ENCODE results near the gene MVB12B.

DNA sequence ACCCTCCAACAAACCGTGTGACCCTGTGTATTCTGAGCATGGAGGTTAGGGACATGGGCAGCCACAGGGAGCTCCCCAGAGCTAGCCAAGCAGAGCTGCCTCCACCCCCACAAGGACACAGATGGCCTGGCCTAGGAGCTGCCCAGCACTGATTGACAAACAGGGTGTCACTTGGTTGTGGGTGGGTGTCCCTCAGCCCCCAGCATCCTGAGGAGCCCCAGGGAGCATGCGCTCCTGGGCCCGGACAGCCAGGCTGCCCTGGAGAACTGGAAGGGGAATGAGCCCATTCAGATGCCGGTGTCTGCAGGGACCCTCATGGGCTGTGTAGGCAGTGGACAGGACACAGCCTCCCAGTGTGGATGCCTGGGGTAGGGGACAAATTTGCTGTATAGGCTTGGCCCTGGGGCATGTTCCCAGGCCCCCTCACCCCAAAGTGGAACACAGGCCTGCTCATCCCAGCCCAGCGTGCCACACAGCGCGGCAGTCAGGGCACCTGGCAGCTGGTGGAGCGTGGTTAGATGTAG, 162.3 kb downstream of the MVB12B start:
- TF ChIP-seq, protein P1, sequence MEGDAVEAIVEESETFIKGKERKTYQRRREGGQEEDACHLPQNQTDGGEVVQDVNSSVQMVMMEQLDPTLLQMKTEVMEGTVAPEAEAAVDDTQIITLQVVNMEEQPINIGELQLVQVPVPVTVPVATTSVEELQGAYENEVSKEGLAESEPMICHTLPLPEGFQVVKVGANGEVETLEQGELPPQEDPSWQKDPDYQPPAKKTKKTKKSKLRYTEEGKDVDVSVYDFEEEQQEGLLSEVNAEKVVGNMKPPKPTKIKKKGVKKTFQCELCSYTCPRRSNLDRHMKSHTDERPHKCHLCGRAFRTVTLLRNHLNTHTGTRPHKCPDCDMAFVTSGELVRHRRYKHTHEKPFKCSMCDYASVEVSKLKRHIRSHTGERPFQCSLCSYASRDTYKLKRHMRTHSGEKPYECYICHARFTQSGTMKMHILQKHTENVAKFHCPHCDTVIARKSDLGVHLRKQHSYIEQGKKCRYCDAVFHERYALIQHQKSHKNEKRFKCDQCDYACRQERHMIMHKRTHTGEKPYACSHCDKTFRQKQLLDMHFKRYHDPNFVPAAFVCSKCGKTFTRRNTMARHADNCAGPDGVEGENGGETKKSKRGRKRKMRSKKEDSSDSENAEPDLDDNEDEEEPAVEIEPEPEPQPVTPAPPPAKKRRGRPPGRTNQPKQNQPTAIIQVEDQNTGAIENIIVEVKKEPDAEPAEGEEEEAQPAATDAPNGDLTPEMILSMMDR (IDR thresholded peaks at IDR 0.05), result no peak
- TF ChIP-seq TCF7L2 (IDR thresholded peaks at IDR 0.05; ENCODE audit: low read depth, low read length), result no peak
- no peak for TF ChIP-seq POLR2AphosphoS5 (IDR thresholded peaks at IDR 0.05; ENCODE audit: low read depth, low read length)
